SJSA1 (cell line): Measurements from ENCODE around the gene ASF1B. TPM values are rescaled to one million over a fixed set of nuclear protein-coding genes. Genes with fewer than 3 reads are reported as not detected.
"Not testable (repeated sequence)": the region's sequence is repeated elsewhere in the genome, so short reads cannot be mapped to it uniquely, and the experiment has no call there.

Source experiments
- DNase-seq, 2 experiments: peaks; one replicate each; pipeline ENCODE4 v3.0.0-alpha.2; 2015 to 2020; ENCODE audit warnings: low spot score in 2 of 2, low read depth in 1 of 2
- H3K27ac ChIP-seq: fragments of 250-450 bp; sonication (Bioruptor Pico); 2 replicates; pipeline ENCODE4 v1.5.1; 2020; ENCODE audit warnings: mild to moderate bottlenecking, moderate library complexity
- H3K27me3 ChIP-seq: fragments of 250-450 bp; sonication (Bioruptor Pico); replicated peaks from 2 replicates; pipeline ENCODE4 v1.5.1; 2020; ENCODE audit warnings: mild to moderate bottlenecking, moderate library complexity
- H3K36me3 ChIP-seq: fragments of 250-450 bp; sonication (Bioruptor Pico); 2 replicates; pipeline ENCODE4 v1.5.1; 2020; ENCODE audit warnings: mild to moderate bottlenecking
- H3K4me1 ChIP-seq: fragments of 250-450 bp; sonication (Bioruptor Pico); replicated peaks from 2 replicates; pipeline ENCODE4 v1.6.1; 2021; ENCODE audit warnings: mild to moderate bottlenecking
- H3K4me3 ChIP-seq: fragments of 250-450 bp; sonication (Bioruptor Pico); 2 replicates; pipeline ENCODE4 v1.5.1; 2020; ENCODE audit warnings: mild to moderate bottlenecking
- H3K9me3 ChIP-seq: fragments of 250-450 bp; sonication (Bioruptor Pico); replicated peaks from 2 replicates; pipeline ENCODE4 v1.5.1; 2020; ENCODE audit warnings: mild to moderate bottlenecking
- total RNA-seq: library from RNA; depleted of rRNA; stranded (reverse); fragments of >200 nt; shearing (Covaris generic); gene quantifications from 2 replicates; pipeline ENCODE4 v1.2.3, GENCODE V29; 2014

Gene ASF1B
- total RNA-seq, 1 experiment from 2014 or later, result 87.5 TPM

DNA sequence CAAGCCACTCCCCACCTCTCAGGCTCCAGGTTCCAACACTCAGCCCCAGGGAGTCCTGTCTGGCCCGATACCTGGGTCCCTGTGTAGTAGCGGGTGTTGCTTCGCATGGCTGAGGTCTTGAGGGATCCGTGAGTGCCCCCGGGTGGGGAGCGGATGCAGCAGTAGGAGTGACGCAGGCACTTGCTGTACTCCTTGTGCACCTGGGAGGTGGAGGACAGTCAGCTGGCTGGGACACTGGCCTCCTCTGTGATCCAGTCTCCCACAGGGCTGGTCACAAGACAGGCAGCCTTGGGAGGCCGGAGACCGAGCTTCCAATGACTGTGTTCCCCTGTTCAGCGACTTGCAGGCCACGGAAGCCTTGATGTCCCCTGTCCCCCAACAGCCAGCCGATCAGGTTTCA, 16.3 kb upstream of the ASF1B start:
- Histone ChIP-seq H3K9me3 (0 out of 2 replicates have a peak, but pooled peaks cover 3% of the 10 kb centered on the region), H3K36me3 (peaks cover 19% of the 10 kb centered on the region), H3K27ac (no peak overlapping the region), H3K4me1 (no peaks in the 10 kb centered on the region; the same call in none of the 2 replicates), H3K27me3 (no peaks in the 10 kb centered on the region), H3K4me3 (no peak overlapping the region)
- no peak for DNase-seq

DNA sequence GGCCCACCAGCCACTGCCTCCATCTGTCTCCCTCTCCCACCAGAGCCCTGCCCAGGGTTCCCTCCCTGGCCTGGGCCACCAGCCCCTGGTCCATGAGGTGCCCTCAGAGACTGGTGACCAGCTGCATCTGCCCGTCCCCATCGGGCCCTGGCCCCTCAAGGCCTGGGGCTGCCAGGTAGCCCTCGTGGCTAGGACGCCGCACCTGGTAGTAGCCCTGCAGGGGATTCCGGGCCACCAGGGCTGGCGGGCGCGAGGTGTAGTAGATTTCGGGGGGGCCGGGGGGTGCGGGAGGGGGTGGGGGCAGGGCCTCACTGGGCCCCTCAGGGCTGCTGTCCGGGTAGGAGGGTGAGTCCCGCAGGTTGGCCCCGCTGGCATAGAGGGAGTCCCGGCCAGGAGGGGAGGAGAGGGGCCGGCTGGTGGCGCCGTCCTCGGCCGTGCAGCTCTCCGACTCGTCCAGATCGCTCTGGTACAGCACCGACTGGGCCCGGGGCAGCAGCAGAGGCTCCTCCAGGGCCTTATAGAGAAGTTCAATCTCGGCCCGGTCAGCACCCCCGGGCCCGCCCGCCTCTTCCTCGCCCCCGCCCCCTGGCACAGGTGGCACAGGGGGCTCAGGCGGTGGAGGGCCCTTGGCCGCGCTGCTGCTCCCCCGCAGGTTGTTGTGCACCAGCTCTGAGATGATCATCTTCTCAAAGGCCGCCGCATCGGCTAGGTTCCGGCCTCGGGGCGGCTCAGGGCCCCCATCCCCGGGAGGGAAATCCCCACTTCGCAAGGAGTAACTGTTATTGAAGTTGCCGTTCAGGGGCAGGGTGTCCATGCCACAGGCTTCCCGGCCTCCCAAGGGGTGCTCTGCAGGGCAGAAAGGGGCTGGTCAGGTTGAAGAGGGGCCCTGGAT, 14.6 kb upstream of the ASF1B start:
- Histone ChIP-seq H3K27me3 (no peaks in the 10 kb centered on the region), H3K4me1 (no peaks in the 10 kb centered on the region; the same call in none of the 2 replicates)

DNA sequence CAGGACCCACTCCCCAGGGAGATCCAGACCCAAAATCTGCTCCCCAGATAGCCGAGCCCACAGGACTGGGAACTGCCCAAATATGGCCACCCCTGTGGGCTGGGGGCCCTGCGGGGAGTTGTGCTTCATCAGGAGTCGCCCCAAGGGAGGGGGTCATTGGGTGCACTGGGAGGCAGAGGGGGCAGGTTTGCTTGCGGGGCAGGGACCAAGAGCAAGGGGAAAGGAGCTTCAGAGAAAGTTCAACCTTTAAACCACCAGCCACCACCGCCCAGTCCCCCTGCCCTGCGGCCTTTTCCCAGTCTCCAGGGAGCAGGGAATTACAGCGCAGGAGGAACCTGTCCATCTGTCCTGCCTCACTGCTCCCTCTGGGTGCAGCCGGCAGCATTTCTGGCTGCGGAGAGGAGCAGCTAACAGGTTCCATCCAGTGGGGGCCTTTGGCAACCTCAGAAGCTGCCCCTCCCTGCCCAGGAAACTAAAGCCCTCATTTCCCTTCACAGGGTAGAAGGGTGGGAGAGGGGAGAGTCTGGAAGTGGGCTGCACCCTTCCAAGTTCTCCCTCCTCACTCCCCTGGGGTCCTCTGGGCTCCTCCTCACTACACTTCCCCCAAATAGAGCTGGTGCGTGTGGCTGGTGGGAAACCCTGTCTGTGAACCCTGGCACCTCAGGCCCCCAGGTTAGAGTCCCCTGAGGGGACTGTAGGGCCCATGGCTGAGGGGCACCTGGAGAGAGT, 13.8 kb upstream of the ASF1B start:
- Histone ChIP-seq H3K4me3 (no peak overlapping the region), H3K36me3 (peaks cover 5% of the 10 kb centered on the region), H3K27ac (no peak overlapping the region), H3K4me1 (no peaks in the 10 kb centered on the region; the same call in none of the 2 replicates), H3K27me3 (no peaks in the 10 kb centered on the region), H3K9me3 (0 out of 2 replicates have a peak, but pooled peaks cover 3% of the 10 kb centered on the region)
- no peak for DNase-seq

More for the DNA sequence above, 14.6 kb upstream of the ASF1B start:
- Histone ChIP-seq H3K9me3 (0 out of 2 replicates have a peak, but pooled peaks cover 3% of the 10 kb centered on the region), H3K27ac (no peak overlapping the region), H3K36me3 (peaks cover 10% of the 10 kb centered on the region), H3K4me3 (no peak overlapping the region)
- DNase-seq, result no peak

DNA sequence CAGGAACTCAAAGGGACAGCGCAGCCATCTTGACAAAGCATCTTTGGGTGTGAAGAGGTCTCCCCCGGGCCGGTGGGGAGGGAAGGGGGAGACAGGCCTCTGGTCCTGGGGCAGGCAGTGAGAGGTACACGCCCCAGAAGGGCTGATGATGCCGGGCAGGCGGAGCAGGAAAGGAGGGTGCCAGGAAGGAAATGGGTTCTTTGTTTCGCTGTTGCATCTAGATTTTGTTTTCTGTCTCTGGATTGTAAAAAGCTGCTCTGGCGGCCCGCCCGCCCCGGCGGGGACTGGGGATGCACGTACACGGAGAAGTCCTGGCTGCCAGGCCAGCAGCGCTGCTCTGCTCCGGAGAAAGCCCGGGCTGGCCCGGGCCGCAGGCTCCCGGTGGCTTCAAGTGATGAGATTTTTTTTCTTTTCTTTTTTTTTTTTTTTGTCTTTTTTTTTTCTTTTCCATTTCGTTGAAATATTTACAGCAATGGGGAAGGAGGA, 13.2 kb upstream of the ASF1B start:
- Histone ChIP-seq H3K4me3 (no peak overlapping the region), H3K27me3 (no peaks in the 10 kb centered on the region), H3K4me1 (no peaks in the 10 kb centered on the region; the same call in none of the 2 replicates), H3K27ac (no peak overlapping the region), H3K9me3 (0 out of 2 replicates have a peak, but pooled peaks cover 3% of the 10 kb centered on the region), H3K36me3 (peaks cover 3% of the 10 kb centered on the region; the same call in 1 of the 2 replicates)
- DNase-seq, result no peak

DNA sequence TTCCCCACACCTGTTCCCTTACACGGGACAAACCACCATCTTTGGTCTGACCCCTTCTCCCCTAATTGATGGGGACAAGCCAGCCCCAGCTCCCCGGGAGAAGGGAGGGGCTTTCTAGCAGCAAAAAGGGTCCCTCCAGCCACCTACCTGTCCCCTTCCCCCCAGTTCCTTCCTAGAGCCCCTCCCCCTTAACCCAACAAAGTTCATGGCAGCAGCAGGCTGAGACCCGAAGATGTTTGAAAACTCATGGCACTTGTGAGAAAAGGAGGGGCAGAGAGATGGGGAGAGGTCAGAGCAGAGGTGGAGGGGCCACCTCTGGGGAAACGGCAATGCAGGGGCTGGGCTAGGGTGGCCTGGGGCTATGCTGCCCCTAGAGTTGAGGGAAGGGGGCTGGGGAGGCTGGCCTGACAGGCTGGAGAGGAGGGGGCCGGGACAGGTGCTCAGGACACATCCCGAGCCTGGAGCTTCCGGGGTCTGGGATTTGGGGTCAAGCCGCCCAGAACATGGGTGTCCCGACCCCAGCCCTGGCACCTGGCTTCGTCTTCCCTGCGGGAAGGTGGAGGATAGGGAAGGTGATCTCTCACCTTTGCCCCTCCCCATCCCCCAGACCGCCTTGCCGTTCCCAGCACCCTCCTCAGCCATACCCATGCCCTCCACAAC, 12.5 kb upstream of the ASF1B start:
- H3K27ac ChIP-seq, result no peak overlapping the region
- no peaks in the 10 kb centered on the region; the same call in 1 of the 2 replicates for H3K4me1 ChIP-seq
- no peak for DNase-seq
- 0 out of 2 replicates have a peak, but pooled peaks cover 3% of the 10 kb centered on the region for H3K36me3 ChIP-seq
- no peaks in the 10 kb centered on the region for H3K27me3 ChIP-seq
- H3K9me3 ChIP-seq, result 0 out of 2 replicates have a peak, but pooled peaks cover 3% of the 10 kb centered on the region
- no peak overlapping the region for H3K4me3 ChIP-seq

DNA sequence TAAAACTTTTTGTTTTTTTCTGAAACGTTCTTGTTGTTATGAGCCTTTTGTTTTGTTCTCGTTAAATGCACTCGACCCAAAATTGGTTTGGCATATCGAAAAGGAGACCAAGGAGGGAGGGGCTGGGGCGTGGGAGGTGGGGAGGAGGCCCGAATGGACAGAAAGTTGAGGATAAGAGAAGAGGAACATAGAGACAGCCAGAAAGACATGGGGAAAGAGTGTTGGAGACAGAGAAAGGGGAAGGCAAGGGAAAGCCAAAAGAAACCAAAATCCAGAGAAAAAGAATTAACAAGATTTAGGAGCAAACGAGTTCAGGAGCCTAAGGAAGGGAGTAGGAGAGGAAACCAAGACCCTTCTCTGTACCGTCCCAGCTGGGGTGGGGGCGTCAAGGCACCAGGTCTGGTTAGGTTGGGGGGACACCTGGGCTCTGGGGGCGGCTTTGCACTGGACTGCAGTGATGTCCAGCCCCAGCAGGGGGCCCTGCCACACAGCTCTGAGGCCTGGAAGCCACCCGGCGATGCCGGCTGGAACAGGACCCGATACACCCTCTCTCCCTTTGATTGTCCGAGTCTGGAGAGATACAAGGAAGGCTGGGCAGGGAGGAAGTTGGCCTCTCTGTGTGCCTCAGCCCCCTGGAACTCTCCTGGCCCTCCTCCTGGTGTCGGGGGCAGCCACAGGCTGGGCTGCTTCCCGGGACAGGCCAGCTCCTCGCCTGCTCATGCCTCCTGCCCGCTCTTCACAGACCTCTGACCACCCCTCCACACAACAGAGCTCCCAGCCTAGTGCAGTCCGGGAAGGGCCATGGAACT, 11.6 kb upstream of the ASF1B start:
- H3K4me3 ChIP-seq, result no peak overlapping the region
- no peak overlapping the region for H3K27ac ChIP-seq
- no peak for DNase-seq
- H3K27me3 ChIP-seq, result no peaks in the 10 kb centered on the region
- H3K9me3 ChIP-seq, result 0 out of 2 replicates have a peak, but pooled peaks cover 3% of the 10 kb centered on the region
- H3K36me3 ChIP-seq, result 0 out of 2 replicates have a peak, but pooled peaks cover 3% of the 10 kb centered on the region
- no peaks in the 10 kb centered on the region; the same call in 1 of the 2 replicates for H3K4me1 ChIP-seq

DNA sequence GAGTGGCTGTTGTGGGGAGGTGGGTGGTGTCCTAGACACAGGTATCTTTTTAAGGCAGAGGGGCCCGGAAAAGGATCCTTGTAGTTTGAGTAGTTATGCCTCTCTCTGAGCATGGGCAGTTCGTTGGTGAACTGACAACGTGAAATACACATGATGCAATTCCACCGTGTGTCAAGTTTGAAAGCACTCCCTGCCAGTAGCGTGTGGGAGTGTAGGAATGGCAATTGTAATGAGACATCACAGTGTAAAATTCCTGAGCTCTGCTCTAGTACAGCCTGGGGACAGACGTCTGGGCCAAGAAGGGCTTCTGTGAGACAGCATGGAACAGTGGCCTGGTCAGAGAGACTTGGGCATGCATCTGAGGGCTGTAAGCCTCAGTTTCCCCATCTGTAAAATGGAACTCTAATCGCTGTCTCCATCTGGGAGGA, 10.4 kb upstream of the ASF1B start:
- 0 out of 2 replicates have a peak, but pooled peaks cover 3% of the 10 kb centered on the region for H3K9me3 ChIP-seq
- H3K27me3 ChIP-seq, result no peaks in the 10 kb centered on the region
- 0 out of 2 replicates have a peak, but pooled peaks cover 3% of the 10 kb centered on the region for H3K36me3 ChIP-seq
- no peak for DNase-seq
- no peak overlapping the region for H3K4me3 ChIP-seq
- no peaks in the 10 kb centered on the region; the same call in 1 of the 2 replicates for H3K4me1 ChIP-seq
- no peak overlapping the region for H3K27ac ChIP-seq

DNA sequence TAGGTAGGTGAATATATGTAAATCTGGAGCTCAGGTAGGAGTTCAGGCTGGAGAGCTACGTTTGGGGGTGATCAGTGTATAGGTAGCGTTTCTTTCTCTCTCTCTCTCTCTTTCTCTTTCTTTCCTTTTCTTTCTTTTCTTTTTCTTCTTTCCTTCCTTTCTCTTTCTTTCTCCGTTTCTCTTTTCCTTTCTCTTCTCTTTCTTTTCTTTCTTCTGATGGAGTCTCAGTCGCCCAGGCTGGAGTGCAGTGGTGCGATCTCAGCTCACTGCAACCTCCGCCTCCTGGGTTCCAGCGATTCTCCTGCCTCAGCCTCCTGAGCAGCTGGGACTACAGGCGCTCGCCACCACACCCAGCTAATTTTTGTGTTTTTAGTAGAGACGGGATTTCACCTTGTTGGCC, 9.8 kb upstream of the ASF1B start:
- not testable (repeated sequence) for H3K4me3 ChIP-seq, H3K27ac ChIP-seq, H3K4me1 ChIP-seq, H3K36me3 ChIP-seq, DNase-seq, H3K27me3 ChIP-seq, H3K9me3 ChIP-seq

DNA sequence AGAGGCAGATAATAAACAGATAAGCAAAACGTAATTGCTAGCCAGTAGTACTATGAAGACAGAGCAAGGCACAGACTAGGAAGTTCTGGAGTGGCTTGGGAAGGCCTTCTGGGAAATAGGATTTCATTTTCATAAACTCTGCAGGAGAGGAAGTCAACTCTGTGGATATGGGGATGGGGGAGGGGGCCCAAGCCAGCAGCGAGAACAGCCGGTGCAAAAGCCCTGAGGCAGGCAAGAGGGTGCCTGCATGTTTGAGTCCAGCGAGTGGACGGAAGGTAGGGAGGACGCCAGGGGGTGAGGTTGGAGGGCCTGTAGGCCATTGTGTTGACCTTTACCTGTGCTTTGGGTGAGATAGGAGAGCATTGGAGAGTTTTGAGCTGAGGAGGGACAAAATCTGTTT, 9.0 kb upstream of the ASF1B start:
- DNase-seq, result no peak
- H3K36me3 ChIP-seq, result 0 out of 2 replicates have a peak, but pooled peaks cover 3% of the 10 kb centered on the region

DNA sequence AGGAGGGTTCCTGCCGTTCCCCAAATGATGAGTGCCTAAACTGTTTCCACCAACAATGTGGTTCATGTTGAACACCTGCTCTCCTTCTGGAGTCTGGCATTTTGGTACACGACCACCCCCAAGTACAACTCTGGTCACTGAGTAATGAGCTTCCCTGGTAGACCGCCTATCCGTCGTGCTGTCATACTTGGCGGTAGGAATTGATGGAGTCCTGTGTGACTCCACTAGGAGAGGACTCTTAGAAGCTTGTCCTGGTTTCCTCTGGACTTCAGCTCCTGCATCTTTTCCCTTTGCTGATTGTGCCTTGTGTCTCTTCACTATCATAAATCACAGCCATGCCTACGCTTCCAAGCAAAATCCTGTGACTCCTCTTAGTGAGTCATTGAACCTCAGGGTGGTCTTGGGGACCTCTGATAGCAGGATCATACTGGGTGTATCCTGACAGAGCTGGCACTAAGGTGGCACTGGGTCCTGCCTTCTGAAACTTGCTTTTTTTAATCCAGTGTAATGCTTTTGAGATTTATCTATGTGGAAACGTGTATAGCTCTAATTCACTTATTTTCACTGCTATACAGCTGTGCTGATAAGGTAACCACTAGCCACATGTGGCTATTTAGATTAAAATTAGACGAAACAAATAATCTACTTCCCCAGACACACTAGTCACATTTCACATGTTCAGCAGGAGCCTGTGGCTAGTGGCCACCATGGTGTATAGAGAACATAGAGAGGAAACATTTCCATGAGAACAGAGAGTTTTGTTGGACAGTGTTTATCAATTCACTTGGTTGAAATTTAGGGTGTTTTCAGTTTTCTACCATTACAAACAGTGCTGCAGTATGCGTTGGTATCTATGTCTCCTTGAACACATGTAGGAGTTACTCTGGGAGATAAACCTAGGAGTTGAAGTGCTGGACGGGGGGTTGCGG, 6.1 kb upstream of the ASF1B start:
- Histone ChIP-seq H3K9me3 (no peaks in the 10 kb centered on the region), H3K27ac (no peak overlapping the region), H3K36me3 (no peaks in the 10 kb centered on the region), H3K4me1 (peaks cover 10% of the 10 kb centered on the region), H3K27me3 (no peaks in the 10 kb centered on the region), H3K4me3 (no peak overlapping the region)
- DNase-seq, result no peak

More for the DNA sequence above, 9.0 kb upstream of the ASF1B start:
- Histone ChIP-seq H3K27me3 (no peaks in the 10 kb centered on the region), H3K4me3 (no peak overlapping the region), H3K4me1 (no peaks in the 10 kb centered on the region; the same call in 1 of the 2 replicates), H3K27ac (no peak overlapping the region), H3K9me3 (0 out of 2 replicates have a peak, but pooled peaks cover 3% of the 10 kb centered on the region)

DNA sequence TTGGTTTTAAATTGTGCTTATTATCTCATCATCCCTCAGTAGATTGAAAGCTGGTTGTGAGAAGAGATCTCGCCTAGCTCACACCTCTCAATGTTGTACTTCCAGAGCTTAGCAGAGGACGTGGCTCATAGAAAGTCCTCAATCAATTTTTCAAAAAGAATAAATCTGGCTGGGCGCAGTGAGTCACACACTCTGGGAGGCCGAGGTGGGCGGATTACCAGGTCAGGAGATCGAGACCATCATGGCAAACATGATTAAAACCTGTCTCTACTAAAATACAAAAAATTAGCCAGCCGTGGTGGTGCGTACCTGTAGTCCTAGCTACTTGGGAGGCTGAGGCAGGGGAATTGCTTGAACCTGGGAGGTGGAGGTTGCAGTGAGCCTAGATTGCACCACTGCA, 4.7 kb upstream of the ASF1B start:
- Histone ChIP-seq H3K27ac (no peak overlapping the region), H3K27me3 (no peaks in the 10 kb centered on the region), H3K4me3 (no peak overlapping the region), H3K4me1 (peaks cover 10% of the 10 kb centered on the region), H3K36me3 (no peaks in the 10 kb centered on the region), H3K9me3 (no peaks in the 10 kb centered on the region)
- no peak for DNase-seq

DNA sequence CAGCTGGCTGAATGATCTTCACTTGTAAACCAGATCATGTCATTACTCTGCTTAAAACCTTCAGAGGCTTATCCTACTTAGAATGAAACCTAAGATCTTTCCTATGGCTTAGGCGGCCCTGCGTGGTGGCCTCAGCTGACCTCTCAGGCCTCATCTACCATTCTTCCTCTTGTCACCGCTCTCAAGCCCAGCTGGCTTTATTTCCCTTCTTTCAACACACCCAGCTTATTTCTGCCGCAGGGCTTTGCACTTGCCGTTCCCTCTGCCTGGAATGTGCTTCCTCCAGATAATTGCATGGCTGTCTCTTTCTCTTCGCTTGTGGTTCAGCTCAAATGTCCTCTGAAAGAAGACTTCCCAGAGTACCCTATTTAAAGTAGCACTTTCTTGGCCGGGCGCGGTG, 3.6 kb upstream of the ASF1B start:
- H3K27ac ChIP-seq, result no peak overlapping the region
- no peak for DNase-seq

More for the DNA sequence above, 3.6 kb upstream of the ASF1B start:
- Histone ChIP-seq H3K36me3 (no peaks in the 10 kb centered on the region), H3K27me3 (no peaks in the 10 kb centered on the region), H3K4me3 (no peak overlapping the region), H3K4me1 (peaks cover 15% of the 10 kb centered on the region), H3K9me3 (no peaks in the 10 kb centered on the region)
